ENCODE measurements around the gene RAB25.

RAB25 gene

GRCh38 chr1:156117414-156118176, 56.6 kb downstream of the RAB25 start:
- Histone ChIP-seq H3K4me1 (peaks cover 22 to 96% (median 66%) of the 10 kb centered on the region in 10 experiments), H3K4me3 (no peak overlapping the region), H4K20me1 (peaks cover 0 to 39% (median 15%) of the 10 kb centered on the region in 11 experiments; a peak in 17 of 22 replicates), H3K4me2 (peak overlapping the region in 3 of 11 experiments; percentile 88 to 99 (median 90); a peak in 6 of 22 replicates), H3K27ac (no peak overlapping the region), H3K27me3 (peaks cover 32 to 64% (median 59%) of the 10 kb centered on the region in 11 experiments), H3K9me3 (replicated peaks in 1 of 11) (no peaks in the 10 kb centered on the region), H3K36me3 (no peaks in the 10 kb centered on the region), H3K9ac (peak overlapping the region in 1 of 11 experiments; percentile 47; a peak in 1 of 22 replicates)
- no peak for TF ChIP-seq Cebpa-rat (IDR thresholded peaks at IDR 0.05)

DNA sequence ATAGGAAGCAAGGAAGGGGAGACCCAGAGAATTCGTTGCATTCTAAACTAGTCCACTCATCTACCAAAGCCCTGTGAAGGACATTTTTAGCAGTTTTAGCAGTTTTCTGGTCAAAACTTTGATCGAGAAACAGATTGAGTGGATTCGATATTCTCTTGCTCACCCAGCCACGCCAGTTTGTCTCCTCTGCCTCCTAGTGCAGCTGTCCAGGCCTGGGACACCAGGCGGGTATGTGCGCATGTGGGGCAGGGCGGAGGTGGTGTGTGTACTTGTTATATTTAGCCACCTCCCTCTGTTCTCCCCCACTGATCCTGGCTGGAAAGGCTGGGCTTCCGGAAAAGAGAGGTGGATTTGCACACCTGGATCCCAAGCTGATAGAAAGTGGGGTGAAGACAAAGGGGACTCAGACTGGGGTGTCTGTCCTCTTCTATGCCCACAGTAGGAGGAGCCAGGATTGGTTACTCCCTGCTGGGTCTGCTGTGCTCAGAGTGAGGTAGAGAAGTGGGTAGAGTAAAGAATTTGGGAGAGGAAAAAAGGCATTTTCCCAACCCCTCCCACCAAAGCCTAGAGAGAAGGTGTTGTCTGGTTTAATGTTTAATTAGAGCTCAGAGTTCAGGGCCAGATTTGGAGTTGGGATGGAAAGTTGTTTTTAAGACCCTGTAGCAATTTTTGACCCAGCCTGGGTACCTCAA, 57.4 kb downstream of the RAB25 start:
- Histone ChIP-seq H3K9me3 (replicated peaks in 1 of 11) (no peaks in the 10 kb centered on the region), H4K20me1 (peaks cover 0 to 39% (median 15%) of the 10 kb centered on the region in 11 experiments; a peak in 17 of 22 replicates), H3K9ac (peak overlapping the region in 2 of 11 experiments; percentile 47 to 54; a peak in 3 of 22 replicates), H3K27me3 (peaks cover 27 to 56% (median 52%) of the 10 kb centered on the region in 11 experiments), H3K4me2 (peak overlapping the region in 5 of 11 experiments; percentile 74 to 99 (median 88); a peak in 10 of 22 replicates), H3K36me3 (no peaks in the 10 kb centered on the region), H3K27ac (no peak overlapping the region), H3K4me1 (peaks cover 29 to 97% (median 72%) of the 10 kb centered on the region in 10 experiments), H3K4me3 (no peak overlapping the region)
- no peak for TF ChIP-seq Cebpa-rat (IDR thresholded peaks at IDR 0.05)

- peaks cover 0 to 39% (median 13%) of the 10 kb centered on the region in 11 experiments; a peak in 16 of 22 replicates for H4K20me1 ChIP-seq
- peak overlapping the region in 3 of 11 experiments; percentile 32 to 51 (median 44); a peak in 6 of 22 replicates for H3K9ac ChIP-seq
- peak overlapping the region in 9 of 11 experiments; percentile 23 to 59 (median 45); a peak in 14 of 22 replicates for H3K27ac ChIP-seq
- 0 out of 20 replicates have a peak overlapping the region, but pooled peaks of 1 of the 10 experiments have one; percentile 44 for H3K4me3 ChIP-seq
- H3K27me3 ChIP-seq, result peaks cover 13 to 48% (median 38%) of the 10 kb centered on the region in 11 experiments
- peak overlapping the region; percentile 36 to 99 (median 81) for H3K4me2 ChIP-seq
- no peaks in the 10 kb centered on the region for H3K9me3 ChIP-seq (replicated peaks in 1 of 11)
- TF ChIP-seq Cebpa-rat (IDR thresholded peaks at IDR 0.05), result no peak
- H3K4me1 ChIP-seq, result peaks cover 42 to 97% (median 73%) of the 10 kb centered on the region in 10 experiments
- H3K36me3 ChIP-seq, result no peaks in the 10 kb centered on the region
Measured at GRCh38 chr1:156119503-156120209, 58.7 kb downstream of the RAB25 start.
